ENCODE measurements around the gene CREBBP.

- no peak for TF ChIP-seq EP300 (IDR thresholded peaks at IDR 0.05)
- no peak for TF ChIP-seq CTCF (IDR thresholded peaks at IDR 0.05)
- TF ChIP-seq POLR2A (IDR thresholded peaks at IDR 0.05), result no peak
These were observed 35.1 kb upstream of the CREBBP start for GRCh38 chr16:3915426-3916260.

All from upper lobe of left lung (tissue), 4 donors.